ENCODE results near the gene C18orf54.
"Not testable (repeated sequence)": the region's sequence is repeated elsewhere in the genome, so short reads cannot be mapped to it uniquely, and the experiment has no call there.

The C18orf54 gene

DNA sequence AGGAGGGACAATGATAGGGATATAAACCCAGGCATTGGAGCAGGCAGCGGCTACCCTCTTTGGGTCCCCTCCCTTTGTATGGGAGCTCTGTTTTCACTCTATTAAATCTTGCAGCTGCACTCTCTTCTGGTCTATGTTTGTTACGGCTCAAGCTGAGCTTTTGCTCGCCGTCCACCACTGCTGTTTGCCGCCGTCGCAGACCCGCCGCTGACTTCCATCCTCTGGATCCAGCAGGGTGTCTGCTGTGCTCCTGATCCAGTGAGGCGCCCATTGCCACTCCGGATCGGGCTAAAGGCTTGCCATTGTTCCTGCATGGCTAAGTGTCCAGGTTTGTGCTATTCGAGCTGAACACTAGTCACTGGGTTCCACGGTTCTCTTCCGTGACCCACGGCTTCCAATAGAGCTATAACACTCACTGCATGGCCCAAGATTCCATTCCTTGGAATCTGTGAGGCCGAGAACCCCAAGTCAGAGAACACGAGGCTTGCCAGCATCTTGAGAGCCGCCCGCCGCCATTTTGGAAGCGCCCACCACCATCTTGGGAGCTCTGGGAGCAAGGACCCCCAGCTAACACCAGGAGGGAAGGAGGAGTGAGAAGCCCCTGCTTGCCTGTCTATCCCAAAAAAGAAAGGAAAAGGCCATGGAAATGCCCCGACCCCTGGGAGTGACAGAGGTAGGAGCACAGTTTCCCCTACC, 29.2 kb downstream of the C18orf54 start:
- not testable (repeated sequence) for DNase-seq (ENCODE audit: low read depth in 3 of 3)

DNA sequence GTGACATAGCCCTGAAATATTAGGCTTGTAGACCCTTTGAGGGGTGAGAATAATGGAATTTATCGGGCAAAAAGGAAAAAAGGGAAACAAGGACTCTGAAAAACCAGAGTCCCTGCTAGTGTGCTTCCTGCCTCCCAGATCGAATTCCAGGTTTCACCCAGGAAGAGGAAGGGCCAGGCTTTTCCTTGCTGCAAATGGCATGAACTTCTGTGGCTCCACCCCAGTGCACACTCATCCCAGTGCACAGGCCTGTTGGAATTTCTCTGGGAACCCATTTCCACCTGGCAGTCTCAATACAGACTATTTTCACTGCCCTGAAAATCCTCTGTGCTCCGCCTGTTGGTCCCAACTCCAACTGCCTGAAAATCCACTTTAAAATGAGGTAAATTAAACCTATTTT, 29.9 kb downstream of the C18orf54 start:
- no peak for DNase-seq (ENCODE audit: low read depth in 3 of 3)

DNA sequence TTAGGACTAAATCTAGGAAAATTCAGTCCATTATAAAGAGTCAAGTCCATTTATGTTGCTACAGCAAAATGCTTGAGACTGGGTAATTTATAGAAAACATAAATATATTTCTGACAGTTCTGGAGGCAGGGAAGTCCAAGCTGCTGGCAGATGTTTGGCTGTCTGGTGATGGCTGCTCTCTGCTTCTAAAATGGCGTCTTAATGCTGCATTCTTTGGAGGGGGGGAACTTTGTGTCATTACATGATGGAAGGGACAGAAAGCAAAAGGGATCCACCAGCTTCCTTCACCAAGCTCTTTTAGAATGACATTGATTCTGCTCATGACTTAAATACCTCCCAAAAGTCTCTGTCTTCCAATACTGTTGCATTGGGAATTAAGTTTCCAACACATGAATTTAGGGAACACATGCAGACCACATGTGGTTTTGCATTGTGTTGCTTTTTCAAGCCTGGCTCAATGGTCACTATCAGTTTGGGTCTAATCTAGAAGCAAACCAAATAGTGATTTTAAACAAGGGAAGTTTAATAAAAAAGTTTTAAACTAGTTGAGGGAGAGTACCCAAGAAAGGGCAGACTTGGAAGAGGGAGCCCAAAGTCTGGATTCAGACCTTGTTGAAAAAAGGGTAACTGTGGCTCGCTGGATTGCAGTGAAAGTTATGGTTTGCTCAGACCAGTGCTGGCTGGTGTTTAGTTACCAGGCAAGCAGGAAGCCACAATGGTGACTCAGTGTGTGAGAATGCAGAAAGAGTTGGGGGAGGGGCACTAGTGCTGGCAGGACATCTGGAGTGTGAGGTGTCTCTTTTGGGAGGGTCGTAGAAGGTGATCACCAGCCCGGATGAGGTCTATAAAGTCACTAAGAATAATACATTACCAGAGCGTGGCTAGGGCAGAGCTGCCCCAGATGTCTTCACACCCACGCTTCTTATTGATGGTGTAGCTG, 30.8 kb downstream of the C18orf54 start:
- DNase-seq (ENCODE audit: low read depth in 3 of 3), result peak in 1 of 3 experiments; percentile 12

DNA sequence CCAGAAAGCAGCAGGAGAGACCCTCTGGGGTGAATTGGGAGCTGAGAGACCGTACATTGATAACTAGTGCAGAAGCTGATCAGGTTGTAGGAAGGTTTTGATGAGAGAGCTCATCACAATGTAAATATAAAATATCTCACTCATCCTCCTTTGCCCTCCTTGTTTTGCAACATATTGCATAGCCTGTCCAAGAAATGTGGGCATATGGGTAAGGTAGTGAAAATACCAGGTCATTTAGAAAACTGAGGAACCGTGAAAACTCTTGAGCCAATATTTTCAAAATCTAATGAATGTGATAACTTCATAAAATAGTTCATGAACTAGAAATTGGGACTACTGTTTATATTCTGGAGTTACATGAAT, 31.4 kb downstream of the C18orf54 start:
- no peak for DNase-seq (ENCODE audit: low read depth in 3 of 3)

DNA sequence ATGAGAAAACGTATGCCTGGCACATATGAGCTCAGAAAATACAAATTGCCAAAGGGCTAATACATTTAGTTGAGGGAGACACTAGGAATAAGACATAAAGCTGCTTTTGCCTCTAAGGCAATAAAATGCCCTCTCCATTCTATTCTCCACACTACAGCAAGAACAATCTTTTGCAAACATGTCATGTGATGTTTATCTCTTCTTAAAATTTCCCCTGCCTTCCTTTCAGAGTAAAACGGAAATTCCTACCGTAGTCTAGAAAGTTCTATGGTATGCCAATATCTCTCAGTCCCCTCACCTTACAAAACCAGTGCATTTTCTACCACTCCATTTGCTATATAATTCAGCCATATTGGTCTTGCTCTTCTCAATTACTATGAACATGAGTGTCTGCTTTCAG, 33.1 kb downstream of the C18orf54 start:
- DNase-seq (ENCODE audit: low read depth in 3 of 3), result no peak

DNA sequence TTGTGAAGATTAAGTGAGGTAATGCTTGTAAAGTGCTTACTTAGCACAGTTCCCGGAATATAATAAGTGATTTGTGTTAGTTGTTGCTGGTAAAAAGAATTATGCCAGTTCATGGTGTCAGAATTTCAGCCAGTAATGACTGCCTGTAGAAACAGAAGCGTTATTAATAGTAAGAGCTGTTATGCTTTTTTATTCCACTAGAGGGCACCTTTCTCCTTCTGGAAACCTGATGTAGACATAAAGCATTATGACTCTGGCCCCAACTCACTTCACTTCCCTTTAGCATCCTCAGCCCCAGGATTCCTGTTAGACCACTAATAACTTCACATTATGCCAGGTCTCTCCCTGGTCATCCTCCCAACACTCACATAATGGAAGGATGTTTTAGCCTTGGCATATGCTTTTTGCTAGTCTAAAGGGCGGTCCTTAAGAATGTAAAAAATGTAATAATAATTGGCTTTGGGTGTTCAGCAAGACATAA, 34.9 kb downstream of the C18orf54 start:
- no peak for DNase-seq (ENCODE audit: low read depth in 3 of 3)

DNA sequence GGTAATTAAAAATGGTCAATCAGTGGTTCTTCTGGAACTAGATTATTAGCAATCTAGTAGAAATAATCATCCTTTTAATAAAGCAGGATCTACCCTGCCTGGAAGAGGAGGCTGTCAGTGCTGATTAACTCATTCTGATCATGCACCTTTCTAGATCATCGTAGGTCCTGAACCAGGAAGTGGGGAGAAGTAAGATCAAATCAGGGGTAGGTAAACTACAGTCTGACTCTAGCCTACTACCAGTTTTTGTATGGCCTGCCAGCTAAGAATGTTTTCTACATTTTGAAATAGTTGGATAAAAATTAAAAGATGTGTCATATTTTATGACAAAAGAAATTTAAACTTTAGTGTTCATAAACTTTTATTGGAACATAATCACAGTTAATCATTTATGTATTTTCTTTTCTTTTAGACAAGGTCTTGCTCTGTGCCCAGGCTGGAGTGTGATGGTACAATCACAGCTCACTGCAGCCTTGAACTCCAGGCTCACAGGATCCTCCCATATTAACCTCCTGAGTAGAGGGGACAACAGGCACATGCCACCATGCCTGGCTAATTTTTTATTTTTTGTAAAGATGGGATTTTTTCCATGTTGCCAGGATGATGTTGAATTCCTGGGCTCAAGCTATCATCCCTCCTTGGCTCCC, 36.1 kb downstream of the C18orf54 start:
- DNase-seq (ENCODE audit: low read depth in 3 of 3), result no peak

DNA sequence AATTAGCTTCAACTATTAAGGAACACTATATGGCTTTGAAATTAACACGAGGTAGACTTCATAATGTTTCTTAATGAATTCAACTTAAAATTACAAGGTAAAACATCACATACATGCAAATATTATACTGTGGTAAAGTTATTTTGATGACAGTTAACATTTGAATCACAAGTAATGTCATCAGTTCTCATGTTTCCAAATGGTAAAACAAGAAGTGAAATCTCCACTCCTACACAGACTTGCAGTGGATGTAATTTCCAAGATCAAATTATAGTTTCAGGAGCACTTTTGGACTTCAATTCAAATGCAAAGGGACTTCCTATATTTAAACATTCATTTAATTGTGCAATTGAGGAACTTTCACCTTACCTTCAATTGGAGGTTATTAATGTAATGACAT, 39.1 kb downstream of the C18orf54 start:
- no peak for DNase-seq (ENCODE audit: low read depth in 3 of 3)

DNA sequence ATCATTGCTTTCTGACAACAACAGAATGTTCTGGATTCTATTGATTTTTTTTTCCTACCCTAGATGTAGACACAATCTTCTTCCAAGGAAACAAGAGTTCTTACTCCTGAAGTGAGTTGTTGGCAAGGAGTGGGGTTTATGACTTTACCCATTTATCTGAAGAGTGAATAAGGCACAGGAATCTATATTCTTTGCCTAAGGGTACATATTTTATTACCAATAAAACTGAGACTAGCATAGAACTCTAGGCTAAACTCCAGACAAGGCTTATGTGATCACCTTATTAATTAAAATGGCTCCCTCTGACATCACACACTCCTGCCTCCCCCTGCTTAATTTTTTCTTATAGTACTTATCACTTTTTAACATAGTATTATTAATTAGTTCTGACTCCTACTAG, 47.6 kb downstream of the C18orf54 start:
- no peak for DNase-seq (ENCODE audit: low read depth in 3 of 3)

DNA sequence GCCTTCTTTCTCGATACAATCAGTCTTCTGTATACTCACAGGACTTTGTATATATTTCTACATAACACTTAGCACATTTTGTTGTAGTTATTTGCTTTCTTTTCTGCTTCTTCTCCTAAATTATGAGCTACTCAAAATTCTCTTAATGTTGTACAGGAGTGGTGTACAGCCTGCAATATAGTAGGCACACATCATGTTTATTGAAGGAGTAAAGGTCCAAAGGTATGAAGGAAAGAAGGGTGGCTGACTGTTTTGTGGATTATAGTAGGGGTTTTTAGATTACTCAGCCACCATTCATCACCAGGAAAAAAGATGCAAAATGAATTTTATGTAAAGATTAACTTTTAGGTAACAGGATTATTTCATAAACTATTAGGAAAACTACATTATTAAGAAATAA, 54.1 kb downstream of the C18orf54 start:
- no peak for DNase-seq (ENCODE audit: low read depth in 3 of 3)

DNA sequence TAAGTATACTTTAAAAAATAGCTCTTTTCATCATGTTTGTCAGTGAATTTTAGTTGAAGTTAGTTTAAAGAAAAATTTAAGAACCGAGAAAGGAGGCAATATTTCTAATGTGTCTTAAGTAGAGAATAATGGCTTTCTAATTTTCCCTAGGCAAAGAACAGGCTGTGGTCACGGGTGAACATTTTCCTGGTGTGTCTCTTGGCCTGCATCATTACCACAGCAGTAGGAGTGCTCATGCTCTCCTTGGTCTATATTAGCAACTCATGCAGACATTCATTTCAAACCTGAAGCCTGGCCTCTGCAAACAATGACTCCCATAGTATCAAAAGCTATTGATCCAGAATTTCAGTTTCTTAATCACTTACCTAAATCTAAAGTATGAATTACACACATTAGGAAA, 57.4 kb downstream of the C18orf54 start:
- DNase-seq (ENCODE audit: low read depth in 3 of 3), result no peak

DNA sequence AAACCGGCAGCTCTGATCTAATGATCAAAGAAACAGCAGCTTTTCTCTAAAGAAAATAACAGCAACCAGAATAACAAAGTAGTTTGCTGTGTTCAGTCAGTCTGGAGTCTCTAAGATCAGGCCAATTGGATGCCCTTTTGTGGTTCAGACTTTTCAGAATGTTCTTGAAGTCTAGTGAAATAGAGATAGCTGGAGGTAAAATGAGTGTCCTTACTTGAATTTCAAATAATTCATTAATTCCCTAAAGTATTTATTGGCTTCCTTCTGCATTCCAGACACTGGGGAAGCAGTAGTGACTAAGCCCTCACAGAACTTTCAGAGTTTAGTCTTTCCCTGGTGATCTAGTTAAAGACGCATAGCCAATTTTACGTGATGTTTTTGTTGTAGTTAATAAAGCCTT, 58.7 kb downstream of the C18orf54 start:
- DNase-seq (ENCODE audit: low read depth in 3 of 3), result no peak

DNA sequence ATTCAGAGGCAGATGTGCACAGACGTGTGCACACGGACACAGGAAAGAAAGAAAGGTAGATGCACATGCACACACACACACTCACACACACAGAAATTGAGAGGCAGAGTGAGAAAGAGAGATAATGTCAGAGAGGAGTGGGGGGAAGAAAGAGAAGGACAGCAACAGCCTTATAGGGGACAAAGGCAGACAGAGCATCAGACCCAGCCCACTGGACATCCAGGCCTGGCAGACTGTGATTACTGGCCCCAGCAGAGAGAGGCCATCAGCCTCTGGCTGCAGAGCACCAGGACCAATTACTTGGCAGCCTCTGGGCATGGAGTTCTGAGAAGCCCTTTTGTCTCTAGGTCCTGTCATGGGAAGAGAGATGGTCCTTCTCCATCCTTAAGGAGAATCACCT, 66.1 kb downstream of the C18orf54 start:
- no peak for DNase-seq (ENCODE audit: low read depth in 3 of 3)

DNA sequence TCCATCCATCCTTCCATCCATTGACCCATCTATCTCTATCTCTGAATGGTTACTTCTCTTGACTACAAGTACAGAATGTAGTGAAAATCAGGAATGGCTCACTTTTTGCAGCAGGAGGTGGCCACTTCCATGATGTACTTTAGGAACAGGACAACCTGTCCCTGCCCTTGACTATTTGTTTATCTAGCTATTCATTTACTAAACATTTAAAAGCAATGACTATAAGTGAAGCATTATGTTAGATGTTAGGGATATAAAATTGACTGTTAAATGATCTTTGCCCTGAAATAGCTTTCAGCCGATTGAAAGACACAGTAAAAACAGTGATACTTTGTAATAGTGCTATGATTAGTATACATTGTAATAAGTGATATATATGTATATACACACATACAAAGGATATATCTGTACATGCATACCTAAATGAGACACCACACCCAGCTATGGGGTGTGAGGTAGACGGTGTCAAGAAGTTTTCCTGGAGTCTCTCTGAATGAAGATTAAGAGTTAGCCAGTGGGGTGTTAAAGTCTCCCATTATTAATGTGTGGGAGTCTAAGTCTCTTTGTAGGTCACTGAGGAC, 68.5 kb downstream of the C18orf54 start:
- no peak for DNase-seq (ENCODE audit: low read depth in 3 of 3)
